ENCODE data around the gene ZRANB3.
"Not testable (repeated sequence)": the region's sequence is repeated elsewhere in the genome, so short reads cannot be mapped to it uniquely, and the experiment has no call there.

The ZRANB3 gene

DNA sequence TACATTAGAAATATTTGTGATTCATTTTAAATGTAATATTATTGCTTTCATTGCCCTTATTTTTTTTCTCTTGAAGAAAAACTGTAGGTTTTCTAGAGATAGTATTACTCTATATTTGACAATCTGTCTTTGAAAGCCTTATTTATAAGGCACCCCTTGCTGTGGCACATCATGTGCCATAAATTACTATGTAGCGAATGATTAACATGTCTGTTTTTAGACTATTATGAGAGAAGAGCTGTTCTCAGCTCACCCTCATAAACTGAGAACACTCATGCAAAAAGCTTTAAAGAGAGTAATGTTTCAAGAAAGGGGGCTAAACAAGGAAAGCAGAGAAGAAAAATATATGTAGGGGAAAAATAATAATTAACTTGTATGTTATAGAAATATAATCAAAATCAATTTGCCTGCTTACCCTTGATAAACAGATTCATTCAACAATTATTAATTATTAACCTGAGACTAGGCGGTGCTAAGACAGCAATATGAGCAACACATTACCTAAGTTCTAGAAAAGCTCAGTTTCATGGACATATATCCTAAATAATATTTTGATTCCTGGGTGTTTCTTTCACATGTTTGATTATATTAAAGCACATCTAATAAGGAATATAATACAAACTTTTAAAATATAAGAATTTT, 409.9 kb downstream of the ZRANB3 start:
- no peak for DNase-seq

DNA sequence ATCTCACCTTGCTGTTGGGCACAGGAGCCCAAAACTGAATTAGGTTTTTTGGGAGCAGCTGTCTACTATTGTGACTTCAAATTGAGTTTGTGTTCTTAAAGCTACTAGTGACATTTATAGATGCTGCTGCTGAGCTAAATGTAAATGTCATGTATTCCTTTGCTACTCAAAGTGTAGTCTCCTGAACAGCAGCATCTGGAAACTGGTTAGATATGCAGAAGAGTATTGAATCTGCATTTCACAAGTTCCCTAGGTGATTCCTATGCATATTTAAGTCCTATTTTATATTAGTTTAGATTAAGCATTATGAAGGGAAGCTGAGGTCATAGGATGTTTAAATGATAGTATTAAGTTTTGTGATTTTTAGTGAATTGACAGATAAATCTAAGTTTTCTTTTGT, 411.4 kb downstream of the ZRANB3 start:
- DNase-seq, result no peak

DNA sequence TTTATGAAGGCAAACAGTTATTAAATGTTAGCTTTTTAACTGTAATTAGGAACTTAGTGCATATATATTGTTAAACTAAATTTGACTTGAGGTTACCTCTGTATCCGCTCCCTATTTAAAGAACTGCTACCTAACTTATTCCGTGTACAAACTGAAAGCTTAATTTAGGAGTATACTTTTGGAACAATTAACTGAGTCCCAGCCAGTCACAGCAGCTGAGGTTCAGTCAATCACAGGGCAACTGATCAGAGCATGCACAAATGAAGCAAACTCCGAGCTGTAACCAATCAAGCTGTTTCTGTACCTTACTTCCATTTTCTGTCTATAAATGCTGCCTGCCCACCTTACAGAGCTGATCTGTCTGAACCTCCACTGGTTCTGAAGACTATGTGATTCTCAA, 417.7 kb downstream of the ZRANB3 start:
- DNase-seq, result no peak

DNA sequence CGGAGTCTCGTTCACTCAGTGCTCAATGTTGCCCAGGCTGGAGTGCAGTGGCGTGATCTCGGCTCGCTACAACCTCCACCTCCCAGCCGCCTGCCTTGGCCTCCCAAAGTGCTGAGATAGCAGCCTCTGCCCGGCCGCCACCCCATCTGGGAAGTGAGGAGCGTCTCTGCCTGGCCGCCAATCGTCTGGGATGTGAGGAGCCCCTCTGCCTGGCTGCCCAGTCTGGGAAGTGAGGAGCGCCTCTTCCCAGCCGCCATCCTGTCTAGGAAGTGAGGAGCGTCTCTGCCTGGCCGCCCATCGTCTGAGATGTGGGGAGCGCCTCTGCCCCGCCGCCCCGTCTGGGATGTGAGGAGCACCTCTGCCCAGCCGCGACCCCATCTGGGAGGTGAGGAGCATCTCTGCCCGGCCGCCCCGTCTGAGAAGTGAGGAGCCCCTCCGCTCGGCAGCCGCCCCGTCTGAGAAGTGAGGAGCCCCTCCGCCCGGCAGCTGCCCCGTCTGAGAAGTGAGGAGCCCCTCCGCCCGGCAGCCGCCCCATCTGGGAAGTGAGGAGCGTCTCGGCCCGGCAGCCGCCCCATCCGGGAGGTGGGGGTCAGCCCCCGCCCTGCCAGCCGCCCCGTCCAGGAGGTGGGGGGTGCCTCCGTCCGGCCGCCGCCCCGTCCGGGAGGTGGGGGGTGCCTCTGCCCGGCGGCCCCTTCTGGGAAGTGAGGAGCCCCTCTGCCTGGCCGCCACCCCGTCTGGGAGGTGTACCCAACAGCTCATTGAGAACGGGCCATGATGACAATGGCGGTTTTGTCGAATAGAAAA, 425.3 kb downstream of the ZRANB3 start:
- not testable (repeated sequence) for DNase-seq

DNA sequence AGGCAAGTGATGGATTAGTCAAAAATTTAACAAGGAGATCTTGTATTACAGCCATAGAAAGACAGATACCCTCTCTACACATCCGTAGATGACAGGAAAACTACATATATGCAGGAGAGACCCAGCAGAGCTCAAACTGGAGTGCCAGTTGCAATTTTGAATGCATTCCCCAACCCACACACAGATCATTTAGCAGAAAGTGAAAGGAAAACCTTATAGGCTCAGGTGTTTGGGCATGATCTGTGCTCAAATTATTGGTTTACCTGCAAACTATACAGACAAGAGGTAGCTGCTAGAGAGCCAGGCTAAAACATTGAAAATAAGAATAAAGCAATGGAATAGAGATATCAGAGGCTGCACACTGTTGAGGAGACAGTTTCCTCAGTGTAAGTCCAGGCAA, 427.2 kb downstream of the ZRANB3 start:
- no peak for DNase-seq

DNA sequence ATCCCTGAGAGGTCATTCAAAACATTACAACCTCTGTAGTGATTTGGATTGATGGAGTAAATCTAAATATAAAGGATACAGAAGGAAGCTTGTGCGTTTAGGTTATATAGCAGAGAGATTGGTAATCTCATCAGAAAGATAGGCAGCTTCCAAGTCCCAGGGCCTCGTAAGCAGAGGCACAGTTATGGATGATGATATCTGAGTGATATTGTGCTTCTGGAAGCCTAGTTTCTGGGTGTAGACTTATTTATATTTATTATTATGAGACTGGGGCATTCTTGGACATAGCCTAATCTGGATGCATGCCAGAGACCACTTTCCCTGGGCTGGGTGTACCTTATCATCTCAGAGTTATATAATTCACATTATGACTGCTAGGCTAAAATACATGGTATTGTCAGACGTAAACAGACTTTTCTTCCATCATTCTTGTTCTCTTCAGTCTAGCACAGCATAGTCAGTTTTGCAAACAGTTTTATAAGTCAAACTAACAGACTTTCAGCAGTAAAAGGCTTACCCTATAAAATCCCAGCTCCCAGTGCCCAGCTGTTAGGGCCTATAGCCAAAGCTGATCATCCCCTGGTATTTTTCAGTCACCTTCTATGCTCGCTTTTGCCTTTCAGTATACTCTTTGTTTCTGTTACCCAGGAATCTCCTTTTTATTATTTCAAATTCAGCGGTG, 431.1 kb downstream of the ZRANB3 start:
- DNase-seq, result no peak

DNA sequence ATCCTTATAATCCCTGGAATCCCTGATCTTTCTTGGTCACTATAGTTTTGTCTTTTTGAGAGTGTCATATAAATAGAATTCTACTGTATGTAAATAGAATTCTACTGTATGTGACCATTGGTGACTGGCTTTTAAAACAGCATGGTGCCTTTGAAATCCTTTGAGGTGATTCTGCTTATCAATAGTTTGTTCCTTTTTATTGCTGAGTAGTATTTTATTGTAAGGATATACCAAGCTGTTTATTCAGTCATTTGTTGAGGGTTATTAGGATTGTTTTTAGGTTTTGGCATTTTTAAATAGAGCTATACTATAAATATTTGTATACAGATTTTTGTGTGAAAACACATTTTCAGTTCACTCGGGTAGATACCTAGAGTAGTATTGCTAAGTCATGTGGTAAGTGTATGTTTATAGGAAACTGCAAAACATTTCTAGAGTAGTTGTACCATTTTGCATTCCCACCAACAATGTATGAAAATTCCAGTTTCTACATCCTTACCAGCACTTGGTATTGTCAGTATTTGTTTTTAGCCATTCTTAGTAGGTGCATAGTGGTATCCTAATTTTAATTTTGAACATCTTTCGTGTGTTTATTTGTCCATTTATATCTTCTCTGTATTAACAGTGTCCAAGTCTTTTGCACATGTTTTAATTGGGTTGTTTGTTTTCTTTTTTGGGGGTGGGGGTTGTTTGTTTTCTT, 433.3 kb downstream of the ZRANB3 start:
- DNase-seq, result no peak

DNA sequence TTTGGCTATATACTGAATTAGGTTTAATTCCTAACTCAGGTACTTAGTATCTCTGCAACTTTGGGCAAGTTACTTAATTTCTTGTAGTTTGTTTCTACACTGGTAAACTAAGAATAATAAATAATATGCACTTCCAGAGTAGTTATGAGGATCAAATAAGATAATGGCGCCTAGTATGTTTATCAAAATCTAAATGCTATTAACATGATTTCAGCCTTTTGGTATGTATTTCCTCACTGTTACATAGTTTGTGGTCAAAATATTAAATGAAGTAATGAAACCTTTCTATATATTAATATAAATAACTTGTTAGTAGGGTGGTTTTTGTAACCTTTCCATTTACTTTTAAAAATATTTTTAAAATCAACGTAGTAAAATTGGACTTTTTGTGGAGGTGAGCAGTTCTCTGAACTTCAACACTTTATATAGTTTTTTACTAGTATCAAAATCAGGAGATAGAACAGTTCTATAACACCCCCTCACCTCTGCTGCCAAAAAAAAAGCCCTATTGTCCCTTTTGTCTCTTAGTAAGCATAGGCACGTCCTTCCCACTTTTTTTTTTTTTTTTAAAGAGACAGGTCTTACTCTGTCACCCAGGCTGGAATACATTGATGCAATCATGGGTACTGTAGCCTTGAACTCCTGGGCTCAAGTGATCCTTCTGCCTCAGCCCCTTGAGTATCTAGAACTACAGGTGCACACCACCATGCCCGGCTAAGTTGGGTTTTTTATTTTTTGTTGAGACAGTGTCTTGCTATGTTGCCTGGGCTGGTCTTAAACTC, 434.2 kb downstream of the ZRANB3 start:
- no peak for DNase-seq

DNA sequence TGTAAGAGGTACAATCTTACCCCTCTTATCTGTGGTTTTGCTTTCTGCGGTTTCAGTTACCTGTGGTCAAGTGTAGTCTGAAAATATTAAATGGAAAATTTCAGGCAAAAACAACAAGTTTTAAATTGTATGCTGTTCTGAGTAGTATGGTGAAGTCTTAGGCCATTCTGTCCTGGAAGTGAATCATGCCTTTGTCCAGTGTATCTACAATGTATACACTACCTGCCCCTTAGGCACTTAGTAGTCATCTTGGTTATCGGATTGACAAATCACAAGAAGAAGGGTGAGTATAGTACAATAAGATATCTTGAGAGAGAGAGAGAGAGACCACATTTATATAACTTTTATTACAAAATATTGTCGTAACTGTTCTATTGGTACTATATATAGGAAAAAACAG, 435.4 kb downstream of the ZRANB3 start:
- no peak for DNase-seq

DNA sequence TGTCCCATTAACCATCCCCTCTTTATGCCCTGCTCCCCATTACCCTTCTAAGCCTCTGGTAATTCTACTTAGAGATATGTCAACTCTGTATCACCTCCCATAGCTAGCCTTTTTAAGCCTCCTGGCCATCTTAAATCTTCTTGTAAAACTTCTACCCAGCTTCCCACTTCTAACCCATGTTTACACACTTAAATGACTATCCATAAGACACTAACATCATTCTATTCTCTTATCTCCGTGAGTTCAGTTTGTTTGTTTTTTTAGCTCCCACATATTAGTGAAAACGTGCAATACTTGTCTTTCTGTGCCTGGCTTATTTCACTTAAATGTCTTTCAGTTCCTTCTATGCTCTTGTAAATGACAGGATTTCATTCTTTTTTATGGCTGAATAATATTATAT, 436.5 kb downstream of the ZRANB3 start:
- no peak for DNase-seq

DNA sequence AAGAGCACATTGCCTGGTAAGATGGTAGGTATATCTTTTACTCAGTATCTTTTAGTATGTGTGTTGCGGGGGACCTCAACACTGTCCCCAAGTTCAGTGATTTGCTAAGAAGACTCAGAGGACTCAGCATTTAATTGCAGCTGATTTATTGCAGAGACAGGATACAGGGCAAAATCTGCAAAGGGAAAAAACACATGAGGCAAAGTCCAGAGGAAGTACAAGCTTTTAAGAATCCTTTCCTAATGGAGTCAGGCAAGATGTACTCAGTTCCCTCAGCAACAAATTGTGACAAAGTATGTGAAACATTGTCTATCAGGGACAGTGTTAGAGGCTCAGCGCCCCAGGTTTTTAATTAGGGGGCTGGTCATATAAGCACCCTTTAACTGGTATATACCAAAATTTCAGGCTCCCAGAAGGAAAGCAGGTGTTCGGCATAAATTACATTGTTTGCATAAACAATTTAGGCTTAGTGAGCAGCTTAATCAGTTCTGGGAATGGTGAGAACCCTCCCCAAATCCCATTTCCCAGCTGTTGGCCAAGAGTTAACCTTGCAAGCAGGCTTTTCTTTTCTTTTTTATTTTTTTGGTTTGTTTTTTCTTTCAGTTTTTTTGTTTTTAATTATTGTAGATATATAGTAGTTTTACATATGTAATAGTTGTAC, 437.2 kb downstream of the ZRANB3 start:
- DNase-seq, result no peak

DNA sequence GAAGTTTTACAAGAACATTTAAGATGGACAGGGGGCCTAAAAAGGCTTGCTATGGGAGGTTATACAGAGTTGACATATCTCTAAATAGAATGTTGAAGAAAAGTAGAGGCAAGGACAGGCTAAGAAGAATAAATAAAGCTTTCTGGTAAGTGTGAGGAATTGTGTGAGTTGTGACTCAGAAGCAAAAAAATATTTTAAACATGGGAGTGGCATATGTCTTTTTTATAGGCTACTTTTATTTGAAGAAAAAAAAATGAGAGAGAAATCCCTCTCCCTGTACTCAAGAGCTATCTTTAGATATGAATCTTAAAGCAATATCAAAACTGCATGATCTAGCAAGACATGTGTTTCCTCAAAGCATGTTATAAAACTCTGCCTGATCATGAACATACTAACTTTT, 437.8 kb downstream of the ZRANB3 start:
- no peak for DNase-seq

DNA sequence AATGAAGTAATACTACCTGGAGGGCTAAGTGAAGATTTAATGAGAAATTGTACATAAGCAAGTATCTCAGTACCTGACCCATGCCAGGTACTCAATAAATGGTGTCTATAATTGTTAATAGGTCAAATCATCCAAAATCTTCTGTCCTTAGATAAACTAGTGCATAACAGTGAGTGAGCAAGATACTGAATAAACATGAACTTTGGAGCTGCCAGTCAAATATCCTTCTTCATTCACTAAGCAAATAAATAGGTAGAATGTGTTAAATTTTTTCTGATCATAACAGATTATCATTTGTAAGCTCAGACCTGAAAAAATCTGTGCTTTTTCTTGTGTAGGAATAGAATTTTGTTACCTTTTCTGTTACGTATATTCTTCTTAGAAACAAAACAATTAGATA, 439.3 kb downstream of the ZRANB3 start:
- DNase-seq, result no peak

DNA sequence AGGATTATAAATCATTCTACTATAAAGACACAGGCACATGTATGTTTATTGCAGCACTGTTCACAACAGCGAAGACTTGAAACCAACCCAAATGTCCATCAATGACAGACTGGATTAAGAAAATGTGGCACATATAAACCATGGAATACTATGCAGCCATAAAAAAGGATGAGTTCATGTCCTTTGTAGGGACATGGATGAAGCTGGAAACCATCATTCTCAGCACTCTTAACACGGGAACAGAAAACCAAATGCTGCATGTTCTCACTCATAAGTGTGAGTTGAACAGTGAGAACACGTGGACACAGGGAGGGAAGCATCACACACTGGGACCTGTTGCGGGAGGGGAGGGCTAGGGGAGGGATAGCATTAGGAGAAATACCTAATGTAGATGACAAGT, 441.4 kb downstream of the ZRANB3 start:
- DNase-seq, result not testable (repeated sequence)
